Stimulated activated CD4-positive, alpha-beta T cell treated with anti-CD3 and anti-CD28 coated beads, Interleukin-1b, Interleukin-23, amount 100 ng/mL, for 4 hours (primary cell): Measurements from ENCODE around the gene SNAPC2.
A peak's percentile ranks its signal among the peaks of the same experiment; 100 is the strongest.
"Not testable (repeated sequence)": the region's sequence is repeated elsewhere in the genome, so short reads cannot be mapped to it uniquely, and the experiment has no call there.

Experiments used
- DNase-seq, 2 donors: peaks; one replicate each; pipeline ENCODE4 v3.0.0-alpha.2; 2020; ENCODE audit warnings: low read depth in 2 of 2

The SNAPC2 gene

GRCh38 chr19:7933828-7934725 lies 13.9 kb downstream of the SNAPC2 start:
- no peak for DNase-seq

GRCh38 chr19:7934766-7935165 lies 14.6 kb downstream of the SNAPC2 start:
- DNase-seq: no peak

- no peak for DNase-seq
Measured at GRCh38 chr19:7940841-7941240, 20.7 kb downstream of the SNAPC2 start.

- DNase-seq: no peak
Measured at GRCh38 chr19:7941895-7942596, 21.9 kb downstream of the SNAPC2 start.

GRCh38 chr19:7942981-7943443 lies 22.9 kb downstream of the SNAPC2 start:
- no peak for DNase-seq

- DNase-seq: peak; percentile 96 to 97
Measured at GRCh38 chr19:7943444-7944176, 23.5 kb downstream of the SNAPC2 start, which contains the start of gene TIMM44. TIMM44 (minus strand) TSS chr19:7943666; CDS start chr19:7943651, 15 bp downstream.

GRCh38 chr19:7944177-7944761 lies 24.1 kb downstream of the SNAPC2 start:
- DNase-seq: peak; percentile 83 to 85

GRCh38 chr19:7947939-7948338 lies 27.8 kb downstream of the SNAPC2 start:
- no peak for DNase-seq

- DNase-seq: no peak
Measured at GRCh38 chr19:7953060-7953459, 32.9 kb downstream of the SNAPC2 start.

GRCh38 chr19:7953576-7953975 lies 33.4 kb downstream of the SNAPC2 start:
- DNase-seq: no peak

GRCh38 chr19:7955696-7956095 lies 35.6 kb downstream of the SNAPC2 start:
- no peak for DNase-seq

GRCh38 chr19:7959211-7959610 lies 39.1 kb downstream of the SNAPC2 start:
- DNase-seq: no peak

GRCh38 chr19:7961082-7961481 lies 40.9 kb downstream of the SNAPC2 start:
- DNase-seq: not testable (repeated sequence)

GRCh38 chr19:7961920-7962626 lies 41.9 kb downstream of the SNAPC2 start:
- no peak for DNase-seq

- no peak for DNase-seq
Measured at GRCh38 chr19:7962644-7963268, 42.6 kb downstream of the SNAPC2 start.

- no peak for DNase-seq
Measured at GRCh38 chr19:7963566-7963965, 43.4 kb downstream of the SNAPC2 start.

GRCh38 chr19:7965259-7965841 lies 45.2 kb downstream of the SNAPC2 start:
- no peak for DNase-seq

GRCh38 chr19:7965921-7966665 lies 46.0 kb downstream of the SNAPC2 start:
- DNase-seq: no peak

GRCh38 chr19:7968008-7968795 lies 48.1 kb downstream of the SNAPC2 start:
- no peak for DNase-seq
